SK-N-MC (cell line): ENCODE results near the gene RPS16.

Experiments
- FOXP2 ChIP-seq: optimal IDR thresholded peaks from 2 replicates; pipeline ENCODE3; 2011; ENCODE audit warnings: mild to moderate bottlenecking, moderate library complexity; ENCODE audit not compliant: insufficient read depth; ENCODE audit errors: extremely low read length, control extremely low read depth
- POLR2AphosphoS5 ChIP-seq: IDR thresholded peaks from 2 replicates; pipeline ENCODE4 v1.6.1; 2012; ENCODE audit warnings: mild to moderate bottlenecking, low read depth, low read length, borderline replicate concordance

DNA sequence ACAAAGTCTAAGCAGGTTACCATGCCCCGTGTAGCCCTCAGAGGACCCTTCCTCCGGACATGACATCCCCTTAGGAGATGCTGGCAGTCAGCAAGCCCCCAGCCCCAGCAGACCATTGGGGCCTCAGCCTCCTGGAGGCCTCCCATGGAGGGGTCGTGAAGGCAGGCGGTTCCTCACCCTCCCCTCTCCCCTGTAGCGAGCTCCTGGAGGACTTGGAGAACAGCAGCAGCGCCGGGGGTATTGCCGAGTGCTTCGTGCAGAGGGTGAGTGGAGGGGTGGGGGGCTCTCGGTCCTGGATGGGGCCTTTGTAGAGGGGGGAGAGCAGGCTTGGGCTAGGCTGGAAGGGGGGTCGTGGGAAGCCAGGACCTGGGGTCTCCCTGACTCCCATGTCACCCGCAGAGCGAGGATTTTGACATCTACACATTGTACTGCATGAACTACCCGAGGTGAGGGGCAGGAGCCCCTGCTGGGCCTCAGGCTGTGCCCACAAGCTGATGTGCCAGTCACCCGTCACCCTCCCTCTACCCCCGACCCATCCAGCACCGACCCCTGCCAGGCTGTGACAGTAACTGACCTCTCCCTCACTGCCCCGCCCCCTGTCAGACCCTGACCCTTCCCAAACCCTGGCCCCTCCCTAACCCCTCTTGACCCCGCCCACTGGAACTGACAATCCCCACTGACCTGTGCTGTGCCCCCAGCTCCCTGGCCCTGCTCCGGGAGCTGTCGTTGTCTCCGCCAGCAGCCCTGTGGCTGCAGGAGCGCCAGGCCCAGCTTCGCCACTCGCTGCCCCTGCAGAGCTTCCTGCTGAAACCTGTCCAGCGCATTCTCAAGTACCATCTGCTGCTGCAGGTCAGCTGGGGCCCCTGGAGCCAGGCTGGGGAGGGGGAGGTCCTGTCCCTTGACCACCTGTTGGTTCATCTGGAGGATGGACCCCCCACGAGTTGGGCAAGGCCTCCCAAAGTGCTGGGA, 19.3 kb downstream of the RPS16 start:
- no peak for TF ChIP-seq POLR2AphosphoS5
- TF ChIP-seq FOXP2, result no peak
